Ectodermal cell (in vitro differentiated cells): ENCODE results near the gene GPX8. TPM values are rescaled to one million over a fixed set of nuclear protein-coding genes. Genes with fewer than 3 reads are reported as not detected.

Experiments
- H3K27ac ChIP-seq: 2 replicates; pipeline ENCODE4 v1.7.0; 2013; ENCODE audit warnings: mild to moderate bottlenecking, low read depth, low read length; ENCODE audit not compliant: insufficient read depth, poor library complexity, severe bottlenecking
- H3K27me3 ChIP-seq: 2 replicates; pipeline ENCODE4 v1.7.0; 2013; ENCODE audit warnings: mild to moderate bottlenecking, low read length; ENCODE audit not compliant: insufficient read depth, control insufficient read depth, poor library complexity, severe bottlenecking
- H3K36me3 ChIP-seq: one replicate; pipeline ENCODE4 v1.7.0; 2013; ENCODE audit warnings: low read length; ENCODE audit not compliant: control insufficient read depth, insufficient read depth
- H3K4me1 ChIP-seq: one replicate; pipeline ENCODE4 v1.7.0; 2013; ENCODE audit warnings: low read length; ENCODE audit not compliant: control insufficient read depth, insufficient read depth
- H3K4me3 ChIP-seq: 2 replicates; pipeline ENCODE4 v1.7.0; 2013; ENCODE audit warnings: low read depth, low read length, control low read depth; ENCODE audit not compliant: insufficient read depth
- H3K9me3 ChIP-seq: 2 replicates; pipeline ENCODE4 v1.7.0; 2013; ENCODE audit warnings: mild to moderate bottlenecking, low read length, moderate library complexity; ENCODE audit not compliant: control insufficient read depth
- WGBS, 2 experiments: methylation state at CpG; one replicate each; pipeline ENCODE4 v1.1.7; 2013; ENCODE audit warnings: missing lambda C conversion rate in 2 of 2; 5-methylcytosine and 5-hydroxymethylcytosine counted together
- polyA plus RNA-seq, 4 experiments: library from polyadenylated mRNA; stranded (reverse); fragments of 50-300 nt; gene quantifications; one replicate each; pipeline ENCODE4 v1.2.3, GENCODE V29; 2013

Gene GPX8
- polyA plus RNA-seq (2013, experiment 1 of 4): 77.3 TPM
- polyA plus RNA-seq (2013, experiment 2 of 4): 78.3 TPM
- 65.8 TPM for polyA plus RNA-seq (2013, experiment 3 of 4)
- polyA plus RNA-seq (2013, experiment 4 of 4): 69.0 TPM

- Histone ChIP-seq H3K4me3 (peak within 1 kb of the TSS; percentile 64), H3K4me1 (no peaks in the 10 kb centered on the region), H3K9me3 (no peaks in the 10 kb centered on the region), H3K27ac (peak within 1 kb of the TSS; percentile 73), H3K27me3 (no peaks in the 10 kb centered on the region), H3K36me3 (no peaks in the 10 kb centered on the region)
- 5% methylated on average over 10 of the region's 10 CpGs for WGBS, 2 experiments
These were observed at the start of gene GPX8 for GRCh38 chr5:55159763-55160492. TSS of gene GPX8 (plus strand) at chr5:55160171. CDS start at chr5:55160193, 22 bp downstream.

- Histone ChIP-seq H3K4me3 (no peak overlapping the region), H3K27me3 (no peaks in the 10 kb centered on the region), H3K27ac (no peak overlapping the region), H3K9me3 (no peaks in the 10 kb centered on the region), H3K36me3 (no peaks in the 10 kb centered on the region), H3K4me1 (no peaks in the 10 kb centered on the region)
- WGBS, 2 experiments: 90 to 93% methylated on average over 2 of the region's 2 CpGs
These were observed 49.8 kb upstream of the GPX8 start for GRCh38 chr5:55110217-55110616.

GRCh38 chr5:55113327-55113726, 46.6 kb upstream of the GPX8 start:
- Histone ChIP-seq H3K4me1 (no peaks in the 10 kb centered on the region), H3K9me3 (no peaks in the 10 kb centered on the region), H3K27me3 (no peaks in the 10 kb centered on the region), H3K36me3 (no peaks in the 10 kb centered on the region), H3K27ac (no peak overlapping the region), H3K4me3 (no peak overlapping the region)

- H3K4me3 ChIP-seq: no peak overlapping the region
- no peaks in the 10 kb centered on the region for H3K4me1 ChIP-seq
- no peak overlapping the region for H3K27ac ChIP-seq
- no peaks in the 10 kb centered on the region for H3K27me3 ChIP-seq
- no peaks in the 10 kb centered on the region for H3K9me3 ChIP-seq
- WGBS, 2 experiments: 90 to 92% methylated on average over 3 of the region's 3 CpGs
- H3K36me3 ChIP-seq: no peaks in the 10 kb centered on the region
These were observed 45.9 kb upstream of the GPX8 start for GRCh38 chr5:55114061-55114460.

GRCh38 chr5:55123365-55123764, 36.6 kb upstream of the GPX8 start:
- H3K27me3 ChIP-seq: no peaks in the 10 kb centered on the region
- no peak overlapping the region for H3K4me3 ChIP-seq
- 91% methylated on average over 3 of the region's 3 CpGs for WGBS, 2 experiments

GRCh38 chr5:55134053-55134722, 25.8 kb upstream of the GPX8 start:
- Histone ChIP-seq H3K27me3 (no peaks in the 10 kb centered on the region), H3K4me3 (no peak overlapping the region), H3K36me3 (no peaks in the 10 kb centered on the region), H3K27ac (no peak overlapping the region), H3K4me1 (no peaks in the 10 kb centered on the region), H3K9me3 (no peaks in the 10 kb centered on the region)
- 83 to 86% methylated on average over 4 to 5 of the region's 5 CpGs for whole genome bisulfite sequencing, 2 experiments

More at GRCh38 chr5:55123365-55123764, 36.6 kb upstream of the GPX8 start:
- Histone ChIP-seq H3K4me1 (no peaks in the 10 kb centered on the region), H3K27ac (no peak overlapping the region), H3K9me3 (no peaks in the 10 kb centered on the region), H3K36me3 (no peaks in the 10 kb centered on the region)

- Histone ChIP-seq H3K36me3 (no peaks in the 10 kb centered on the region), H3K27ac (no peak overlapping the region), H3K4me3 (no peak overlapping the region), H3K9me3 (no peaks in the 10 kb centered on the region), H3K27me3 (no peaks in the 10 kb centered on the region), H3K4me1 (no peaks in the 10 kb centered on the region)
- WGBS, 2 experiments: 87 to 93% methylated on average over 3 of the region's 3 CpGs
These were observed 23.4 kb upstream of the GPX8 start for GRCh38 chr5:55136521-55136920.

GRCh38 chr5:55140908-55141665, 18.9 kb upstream of the GPX8 start:
- Histone ChIP-seq H3K4me3 (no peak overlapping the region), H3K36me3 (no peaks in the 10 kb centered on the region), H3K27ac (no peak overlapping the region), H3K9me3 (no peaks in the 10 kb centered on the region), H3K27me3 (no peaks in the 10 kb centered on the region), H3K4me1 (no peaks in the 10 kb centered on the region)
- WGBS, 2 experiments: 94 to 95% methylated on average over 9 of the region's 9 CpGs

GRCh38 chr5:55141945-55142690, 17.9 kb upstream of the GPX8 start:
- whole genome bisulfite sequencing, 2 experiments: 93 to 94% methylated on average over 9 of the region's 9 CpGs
- Histone ChIP-seq H3K27me3 (no peaks in the 10 kb centered on the region), H3K27ac (no peak overlapping the region), H3K9me3 (no peaks in the 10 kb centered on the region), H3K4me3 (no peak overlapping the region), H3K4me1 (no peaks in the 10 kb centered on the region), H3K36me3 (no peaks in the 10 kb centered on the region)
